GM23338 (cell line): ENCODE results near the gene ESYT2. TPM values are rescaled to one million over a fixed set of nuclear protein-coding genes. Genes with fewer than 3 reads are reported as not detected.

Source experiments
- ATAC-seq: fragments of 200-7000 bp; cut with Tn5 transposase; 3 replicates; pipeline ENCODE4 v1.9.1; 2020
- DNase-seq: peaks from one replicate; pipeline ENCODE4 v3.0.0-alpha.2; 2015; ENCODE audit warnings: low spot score
- H2AFZ ChIP-seq: fragments of 200-600 bp; sonication (generic); 2 replicates; pipeline ENCODE4 v1.8.0; 2016; ENCODE audit warnings: antibody characterized with exemption, mild to moderate bottlenecking, moderate library complexity
- H3F3A ChIP-seq: fragments of 200-600 bp; sonication (generic); replicated peaks from 2 replicates; pipeline ENCODE4 v1.8.0; 2017; ENCODE audit warnings: antibody characterized with exemption, mixed run types, low read depth
- H3K27ac ChIP-seq: fragments of 200-600 bp; sonication (generic); 2 replicates; pipeline ENCODE4 v1.6.1; 2016; ENCODE audit warnings: low read depth
- H3K27me3 ChIP-seq: fragments of 200-600 bp; sonication (generic); 2 replicates; pipeline ENCODE4 v1.8.0; 2016; ENCODE audit warnings: mild to moderate bottlenecking, mixed run types, moderate library complexity; ENCODE audit not compliant: insufficient read depth
- H3K36me3 ChIP-seq: fragments of 200-600 bp; sonication (generic); 2 replicates; pipeline ENCODE4 v1.8.0; 2016; ENCODE audit warnings: mild to moderate bottlenecking; ENCODE audit not compliant: insufficient read depth
- H3K4me1 ChIP-seq: fragments of 200-600 bp; sonication (generic); 2 replicates; pipeline ENCODE4 v1.8.0; 2016; ENCODE audit warnings: mild to moderate bottlenecking, moderate library complexity; ENCODE audit not compliant: insufficient read depth
- H3K4me2 ChIP-seq: fragments of 200-600 bp; sonication (generic); 2 replicates; pipeline ENCODE4 v1.7.1; 2017; ENCODE audit warnings: mixed run types
- H3K4me3 ChIP-seq: fragments of 200-600 bp; sonication (generic); 2 replicates; pipeline ENCODE4 v1.6.1; 2016; ENCODE audit warnings: mixed run types
- H3K79me2 ChIP-seq: fragments of 200-600 bp; sonication (generic); replicated peaks from 2 replicates; pipeline ENCODE4 v1.8.0; 2017; ENCODE audit warnings: mild to moderate bottlenecking; ENCODE audit not compliant: insufficient read depth
- H3K9me2 ChIP-seq: fragments of 200-600 bp; sonication (generic); 2 replicates; pipeline ENCODE4 v1.8.0; 2017; ENCODE audit not compliant: insufficient read depth
- H4K20me1 ChIP-seq: fragments of 200-600 bp; sonication (generic); replicated peaks from 2 replicates; pipeline ENCODE4 v1.8.0; 2017; ENCODE audit warnings: mild to moderate bottlenecking; ENCODE audit not compliant: insufficient read depth
- H3K27ac Mint-ChIP-seq: 2 replicates; pipeline ENCODE4 v1.8.0; 2020; ENCODE audit warnings: inconsistent platforms, mild to moderate bottlenecking, moderate library complexity, mixed read lengths
- H3K27me3 Mint-ChIP-seq: 3 replicates; pipeline ENCODE4 v1.8.0; 2022; ENCODE audit warnings: low read depth, mild to moderate bottlenecking, moderate library complexity, mixed read lengths, inconsistent platforms; ENCODE audit not compliant: insufficient read depth, poor library complexity
- H3K36me3 Mint-ChIP-seq: 3 replicates; pipeline ENCODE4 v1.8.0; 2021; ENCODE audit warnings: low read depth, mild to moderate bottlenecking, inconsistent platforms, moderate library complexity, mixed read lengths
- H3K4me1 Mint-ChIP-seq: 3 replicates; pipeline ENCODE4 v1.8.0; 2020; ENCODE audit warnings: mild to moderate bottlenecking, inconsistent platforms, mixed read lengths
- H3K4me3 Mint-ChIP-seq: 3 replicates; pipeline ENCODE4 v1.8.0; 2021; ENCODE audit warnings: moderate library complexity, mild to moderate bottlenecking, inconsistent platforms, mixed read lengths
- H3K9me3 Mint-ChIP-seq: 3 replicates; pipeline ENCODE4 v1.8.0; 2020; ENCODE audit warnings: moderate library complexity, mild to moderate bottlenecking, inconsistent platforms, mixed read lengths
- CREB1 ChIP-seq: fragments of 250-450 bp; sonication (Bioruptor Pico); IDR thresholded peaks from 2 replicates; pipeline ENCODE4 v1.5.0; 2020; ENCODE audit warnings: low read depth, mild to moderate bottlenecking, moderate library complexity
- EZH2 ChIP-seq: fragments of 200-600 bp; sonication (generic); IDR thresholded peaks from one replicate; pipeline ENCODE4 v1.8.0; 2017; ENCODE audit warnings: antibody characterized with exemption, mild to moderate bottlenecking, low read depth; ENCODE audit not compliant: unreplicated experiment
- EZH2phosphoT487 ChIP-seq: fragments of 200-600 bp; sonication (generic); IDR thresholded peaks from one replicate; pipeline ENCODE4 v1.8.1; 2018; ENCODE audit warnings: antibody characterized with exemption; ENCODE audit not compliant: unreplicated experiment
- JUNB ChIP-seq: IDR thresholded peaks from one replicate; pipeline ENCODE4 v1.6.1; 2016; ENCODE audit warnings: antibody characterized with exemption; ENCODE audit not compliant: unreplicated experiment
- NANOG ChIP-seq: IDR thresholded peaks from 2 replicates; pipeline ENCODE4 v1.6.1; 2016; ENCODE audit warnings: antibody characterized with exemption, borderline replicate concordance
- POLR2AphosphoS5 ChIP-seq: IDR thresholded peaks from 2 replicates; pipeline ENCODE4 v1.6.1; 2016; ENCODE audit warnings: antibody characterized with exemption, low read depth
- STAT1 ChIP-seq: IDR thresholded peaks from one replicate; pipeline ENCODE4 v1.6.1; 2016; ENCODE audit warnings: antibody characterized with exemption; ENCODE audit not compliant: unreplicated experiment
- ZNF114 ChIP-seq: fragments of 250-450 bp; sonication (Bioruptor Pico); IDR thresholded peaks from 2 replicates; pipeline ENCODE4 v1.5.0; 2020; ENCODE audit warnings: mild to moderate bottlenecking, moderate library complexity
- ZNF331 ChIP-seq: fragments of 250-450 bp; sonication (Bioruptor Pico); IDR thresholded peaks from 2 replicates; pipeline ENCODE4 v1.5.0; 2020; ENCODE audit warnings: low read depth, mild to moderate bottlenecking, moderate library complexity
- polyA plus RNA-seq: library from polyadenylated mRNA; unstranded; fragments of >200 nt; fragmentation: Nextera tagmentation; extraction: Ambion mirVana; gene quantifications from 2 replicates; pipeline ENCODE4 v1.2.1, GENCODE V29; 2016
- total RNA-seq: library from RNA; depleted of rRNA; stranded (reverse); fragments of >200 nt; shearing (Covaris generic); gene quantifications from 2 replicates; pipeline ENCODE4 v1.2.3, GENCODE V29; 2014
- TF ChIP-seq, protein P1 (sequence below): fragments of 250-450 bp; sonication (Bioruptor Pico); IDR thresholded peaks from 2 replicates; pipeline ENCODE4 v1.5.0; 2020; ENCODE audit warnings: mild to moderate bottlenecking, moderate library complexity
- TF ChIP-seq, protein P2 (sequence below): IDR thresholded peaks from 2 replicates; pipeline ENCODE4 v1.6.1; 2016; ENCODE audit warnings: antibody characterized with exemption
- TF ChIP-seq, protein P3 (sequence below): IDR thresholded peaks from one replicate; pipeline ENCODE4 v1.6.1; 2018; ENCODE audit warnings: antibody characterized with exemption; ENCODE audit not compliant: unreplicated experiment
- TF ChIP-seq, protein P4 (sequence below), 2 experiments: fragments of 200-600 bp in 1 of 2; sonication (generic) in 1 of 2; conservative IDR thresholded peaks; 2 replicates each; pipeline versions ENCODE4 v1.5.1 to v1.6.1; 2016 to 2017; ENCODE audit warnings: antibody characterized with exemption in 2 of 2, low read depth in 2 of 2, mild to moderate bottlenecking in 2 of 2, moderate library complexity in 1 of 2

ESYT2 gene
- total and polyA plus RNA-seq, 2 experiments from 2014 or later, result 9.6 to 52.7 TPM

DNA sequence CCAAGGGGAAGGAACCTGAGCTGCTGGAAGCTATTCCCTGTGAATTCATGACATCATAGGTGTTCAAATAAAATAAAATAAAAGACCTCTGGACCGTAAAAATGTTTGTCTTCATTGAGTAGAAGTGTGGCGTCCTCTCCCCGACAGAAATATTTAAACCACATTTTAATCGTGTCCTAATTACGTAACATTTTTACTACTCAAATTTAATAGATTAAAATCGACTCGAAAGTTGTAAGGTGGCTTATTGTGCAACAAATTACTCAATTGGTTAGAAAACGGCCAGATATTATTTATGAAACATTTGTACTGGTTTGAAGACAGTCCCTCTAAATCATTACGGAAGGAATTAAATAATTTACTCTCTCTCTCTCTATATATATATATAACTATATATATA is 109.2 kb downstream of the ESYT2 start:
- Histone ChIP-seq H3K27ac (no peak overlapping the region), H3F3A (peaks cover 4% of the 10 kb centered on the region; the same call in 1 of the 2 replicates), H2AFZ (peak overlapping the region; percentile 72; the same call in 1 of the 2 replicates), H3K79me2 (no peaks in the 10 kb centered on the region), H3K4me2 (no peak overlapping the region), H3K36me3 (no peaks in the 10 kb centered on the region), H3K4me1 (no peaks in the 10 kb centered on the region), H4K20me1 (no peaks in the 10 kb centered on the region), H3K27me3 (no peaks in the 10 kb centered on the region), H3K9me2 (no peaks in the 10 kb centered on the region), H3K4me3 (no peak overlapping the region)
- Mint-ChIP-seq H3K27me3 (peaks cover 2% of the 10 kb centered on the region), H3K4me1 (no peaks in the 10 kb centered on the region; the same call in 2 of the 3 replicates), H3K9me3 (peaks cover 2% of the 10 kb centered on the region; the same call in 2 of the 3 replicates), H3K4me3 (no peak overlapping the region), H3K27ac (no peak overlapping the region), H3K36me3 (no peaks in the 10 kb centered on the region)
- no peak for DNase-seq
- TF ChIP-seq, protein P1, sequence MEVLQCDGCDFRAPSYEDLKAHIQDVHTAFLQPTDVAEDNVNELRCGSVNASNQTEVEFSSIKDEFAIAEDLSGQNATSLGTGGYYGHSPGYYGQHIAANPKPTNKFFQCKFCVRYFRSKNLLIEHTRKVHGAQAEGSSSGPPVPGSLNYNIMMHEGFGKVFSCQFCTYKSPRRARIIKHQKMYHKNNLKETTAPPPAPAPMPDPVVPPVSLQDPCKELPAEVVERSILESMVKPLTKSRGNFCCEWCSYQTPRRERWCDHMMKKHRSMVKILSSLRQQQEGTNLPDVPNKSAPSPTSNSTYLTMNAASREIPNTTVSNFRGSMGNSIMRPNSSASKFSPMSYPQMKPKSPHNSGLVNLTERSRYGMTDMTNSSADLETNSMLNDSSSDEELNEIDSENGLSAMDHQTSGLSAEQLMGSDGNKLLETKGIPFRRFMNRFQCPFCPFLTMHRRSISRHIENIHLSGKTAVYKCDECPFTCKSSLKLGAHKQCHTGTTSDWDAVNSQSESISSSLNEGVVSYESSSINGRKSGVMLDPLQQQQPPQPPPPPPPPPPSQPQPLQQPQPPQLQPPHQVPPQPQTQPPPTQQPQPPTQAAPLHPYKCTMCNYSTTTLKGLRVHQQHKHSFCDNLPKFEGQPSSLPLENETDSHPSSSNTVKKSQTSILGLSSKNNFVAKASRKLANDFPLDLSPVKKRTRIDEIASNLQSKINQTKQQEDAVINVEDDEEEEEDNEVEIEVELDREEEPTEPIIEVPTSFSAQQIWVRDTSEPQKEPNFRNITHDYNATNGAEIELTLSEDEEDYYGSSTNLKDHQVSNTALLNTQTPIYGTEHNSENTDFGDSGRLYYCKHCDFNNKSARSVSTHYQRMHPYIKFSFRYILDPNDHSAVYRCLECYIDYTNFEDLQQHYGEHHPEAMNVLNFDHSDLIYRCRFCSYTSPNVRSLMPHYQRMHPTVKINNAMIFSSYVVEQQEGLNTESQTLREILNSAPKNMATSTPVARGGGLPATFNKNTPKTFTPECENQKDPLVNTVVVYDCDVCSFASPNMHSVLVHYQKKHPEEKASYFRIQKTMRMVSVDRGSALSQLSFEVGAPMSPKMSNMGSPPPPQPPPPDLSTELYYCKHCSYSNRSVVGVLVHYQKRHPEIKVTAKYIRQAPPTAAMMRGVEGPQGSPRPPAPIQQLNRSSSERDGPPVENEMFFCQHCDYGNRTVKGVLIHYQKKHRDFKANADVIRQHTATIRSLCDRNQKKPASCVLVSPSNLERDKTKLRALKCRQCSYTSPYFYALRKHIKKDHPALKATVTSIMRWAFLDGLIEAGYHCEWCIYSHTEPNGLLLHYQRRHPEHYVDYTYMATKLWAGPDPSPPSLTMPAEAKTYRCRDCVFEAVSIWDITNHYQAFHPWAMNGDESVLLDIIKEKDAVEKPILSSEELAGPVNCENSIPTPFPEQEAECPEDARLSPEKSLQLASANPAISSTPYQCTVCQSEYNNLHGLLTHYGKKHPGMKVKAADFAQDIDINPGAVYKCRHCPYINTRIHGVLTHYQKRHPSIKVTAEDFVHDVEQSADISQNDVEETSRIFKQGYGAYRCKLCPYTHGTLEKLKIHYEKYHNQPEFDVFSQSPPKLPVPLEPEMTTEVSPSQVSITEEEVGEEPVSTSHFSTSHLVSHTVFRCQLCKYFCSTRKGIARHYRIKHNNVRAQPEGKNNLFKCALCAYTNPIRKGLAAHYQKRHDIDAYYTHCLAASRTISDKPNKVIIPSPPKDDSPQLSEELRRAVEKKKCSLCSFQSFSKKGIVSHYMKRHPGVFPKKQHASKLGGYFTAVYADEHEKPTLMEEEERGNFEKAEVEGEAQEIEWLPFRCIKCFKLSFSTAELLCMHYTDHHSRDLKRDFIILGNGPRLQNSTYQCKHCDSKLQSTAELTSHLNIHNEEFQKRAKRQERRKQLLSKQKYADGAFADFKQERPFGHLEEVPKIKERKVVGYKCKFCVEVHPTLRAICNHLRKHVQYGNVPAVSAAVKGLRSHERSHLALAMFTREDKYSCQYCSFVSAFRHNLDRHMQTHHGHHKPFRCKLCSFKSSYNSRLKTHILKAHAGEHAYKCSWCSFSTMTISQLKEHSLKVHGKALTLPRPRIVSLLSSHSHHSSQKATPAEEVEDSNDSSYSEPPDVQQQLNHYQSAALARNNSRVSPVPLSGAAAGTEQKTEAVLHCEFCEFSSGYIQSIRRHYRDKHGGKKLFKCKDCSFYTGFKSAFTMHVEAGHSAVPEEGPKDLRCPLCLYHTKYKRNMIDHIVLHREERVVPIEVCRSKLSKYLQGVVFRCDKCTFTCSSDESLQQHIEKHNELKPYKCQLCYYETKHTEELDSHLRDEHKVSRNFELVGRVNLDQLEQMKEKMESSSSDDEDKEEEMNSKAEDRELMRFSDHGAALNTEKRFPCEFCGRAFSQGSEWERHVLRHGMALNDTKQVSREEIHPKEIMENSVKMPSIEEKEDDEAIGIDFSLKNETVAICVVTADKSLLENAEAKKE, result no peak
- TF ChIP-seq, protein P2, sequence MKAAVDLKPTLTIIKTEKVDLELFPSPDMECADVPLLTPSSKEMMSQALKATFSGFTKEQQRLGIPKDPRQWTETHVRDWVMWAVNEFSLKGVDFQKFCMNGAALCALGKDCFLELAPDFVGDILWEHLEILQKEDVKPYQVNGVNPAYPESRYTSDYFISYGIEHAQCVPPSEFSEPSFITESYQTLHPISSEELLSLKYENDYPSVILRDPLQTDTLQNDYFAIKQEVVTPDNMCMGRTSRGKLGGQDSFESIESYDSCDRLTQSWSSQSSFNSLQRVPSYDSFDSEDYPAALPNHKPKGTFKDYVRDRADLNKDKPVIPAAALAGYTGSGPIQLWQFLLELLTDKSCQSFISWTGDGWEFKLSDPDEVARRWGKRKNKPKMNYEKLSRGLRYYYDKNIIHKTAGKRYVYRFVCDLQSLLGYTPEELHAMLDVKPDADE, result no peak
- TF ChIP-seq JUNB, result no peak
- TF ChIP-seq, protein P3, sequence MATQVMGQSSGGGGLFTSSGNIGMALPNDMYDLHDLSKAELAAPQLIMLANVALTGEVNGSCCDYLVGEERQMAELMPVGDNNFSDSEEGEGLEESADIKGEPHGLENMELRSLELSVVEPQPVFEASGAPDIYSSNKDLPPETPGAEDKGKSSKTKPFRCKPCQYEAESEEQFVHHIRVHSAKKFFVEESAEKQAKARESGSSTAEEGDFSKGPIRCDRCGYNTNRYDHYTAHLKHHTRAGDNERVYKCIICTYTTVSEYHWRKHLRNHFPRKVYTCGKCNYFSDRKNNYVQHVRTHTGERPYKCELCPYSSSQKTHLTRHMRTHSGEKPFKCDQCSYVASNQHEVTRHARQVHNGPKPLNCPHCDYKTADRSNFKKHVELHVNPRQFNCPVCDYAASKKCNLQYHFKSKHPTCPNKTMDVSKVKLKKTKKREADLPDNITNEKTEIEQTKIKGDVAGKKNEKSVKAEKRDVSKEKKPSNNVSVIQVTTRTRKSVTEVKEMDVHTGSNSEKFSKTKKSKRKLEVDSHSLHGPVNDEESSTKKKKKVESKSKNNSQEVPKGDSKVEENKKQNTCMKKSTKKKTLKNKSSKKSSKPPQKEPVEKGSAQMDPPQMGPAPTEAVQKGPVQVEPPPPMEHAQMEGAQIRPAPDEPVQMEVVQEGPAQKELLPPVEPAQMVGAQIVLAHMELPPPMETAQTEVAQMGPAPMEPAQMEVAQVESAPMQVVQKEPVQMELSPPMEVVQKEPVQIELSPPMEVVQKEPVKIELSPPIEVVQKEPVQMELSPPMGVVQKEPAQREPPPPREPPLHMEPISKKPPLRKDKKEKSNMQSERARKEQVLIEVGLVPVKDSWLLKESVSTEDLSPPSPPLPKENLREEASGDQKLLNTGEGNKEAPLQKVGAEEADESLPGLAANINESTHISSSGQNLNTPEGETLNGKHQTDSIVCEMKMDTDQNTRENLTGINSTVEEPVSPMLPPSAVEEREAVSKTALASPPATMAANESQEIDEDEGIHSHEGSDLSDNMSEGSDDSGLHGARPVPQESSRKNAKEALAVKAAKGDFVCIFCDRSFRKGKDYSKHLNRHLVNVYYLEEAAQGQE, result no peak
- TF ChIP-seq EZH2, result no peak
- no peak for TF ChIP-seq NANOG
- TF ChIP-seq CREB1, result no peak
- TF ChIP-seq, protein P4, sequence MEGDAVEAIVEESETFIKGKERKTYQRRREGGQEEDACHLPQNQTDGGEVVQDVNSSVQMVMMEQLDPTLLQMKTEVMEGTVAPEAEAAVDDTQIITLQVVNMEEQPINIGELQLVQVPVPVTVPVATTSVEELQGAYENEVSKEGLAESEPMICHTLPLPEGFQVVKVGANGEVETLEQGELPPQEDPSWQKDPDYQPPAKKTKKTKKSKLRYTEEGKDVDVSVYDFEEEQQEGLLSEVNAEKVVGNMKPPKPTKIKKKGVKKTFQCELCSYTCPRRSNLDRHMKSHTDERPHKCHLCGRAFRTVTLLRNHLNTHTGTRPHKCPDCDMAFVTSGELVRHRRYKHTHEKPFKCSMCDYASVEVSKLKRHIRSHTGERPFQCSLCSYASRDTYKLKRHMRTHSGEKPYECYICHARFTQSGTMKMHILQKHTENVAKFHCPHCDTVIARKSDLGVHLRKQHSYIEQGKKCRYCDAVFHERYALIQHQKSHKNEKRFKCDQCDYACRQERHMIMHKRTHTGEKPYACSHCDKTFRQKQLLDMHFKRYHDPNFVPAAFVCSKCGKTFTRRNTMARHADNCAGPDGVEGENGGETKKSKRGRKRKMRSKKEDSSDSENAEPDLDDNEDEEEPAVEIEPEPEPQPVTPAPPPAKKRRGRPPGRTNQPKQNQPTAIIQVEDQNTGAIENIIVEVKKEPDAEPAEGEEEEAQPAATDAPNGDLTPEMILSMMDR (conservative IDR thresholded peaks at IDR 0.05; ENCODE audit: low read depth in 2 of 2), result no peak
- no peak for TF ChIP-seq ZNF114
- no peak for TF ChIP-seq ZNF331 (CRISPR knock-in tag)
- TF ChIP-seq POLR2AphosphoS5, result no peak
- no peak for TF ChIP-seq STAT1
- TF ChIP-seq EZH2phosphoT487, result no peak
- ATAC-seq, result no peak
